Measurements from ENCODE around the gene CADM1.

- TF ChIP-seq CTCF (IDR thresholded peaks at IDR 0.05; ENCODE audit: low read length), result no peak
- TF ChIP-seq EZH2 (optimal IDR thresholded peaks at IDR 0.05; ENCODE audit: low read depth, low read length), result no peak
Observed at GRCh38 chr11:115241899-115242298, 262.3 kb downstream of the CADM1 start.
